Inferior parietal cortex (tissue), 1 donor: ENCODE data around the gene INTS14.

Experiments
- DNase-seq: peaks from one replicate; pipeline ENCODE4 v3.0.0-alpha.2; 2016; ENCODE audit errors: extremely low spot score

The INTS14 gene

GRCh38 chr15:65610871-65611718 lies at the start of gene INTS14:
TSS of gene INTS14 (minus strand) at chr15:65611131. CDS start at chr15:65607380, 3,751 bp downstream.
- DNase-seq = peak; percentile 95

DNA sequence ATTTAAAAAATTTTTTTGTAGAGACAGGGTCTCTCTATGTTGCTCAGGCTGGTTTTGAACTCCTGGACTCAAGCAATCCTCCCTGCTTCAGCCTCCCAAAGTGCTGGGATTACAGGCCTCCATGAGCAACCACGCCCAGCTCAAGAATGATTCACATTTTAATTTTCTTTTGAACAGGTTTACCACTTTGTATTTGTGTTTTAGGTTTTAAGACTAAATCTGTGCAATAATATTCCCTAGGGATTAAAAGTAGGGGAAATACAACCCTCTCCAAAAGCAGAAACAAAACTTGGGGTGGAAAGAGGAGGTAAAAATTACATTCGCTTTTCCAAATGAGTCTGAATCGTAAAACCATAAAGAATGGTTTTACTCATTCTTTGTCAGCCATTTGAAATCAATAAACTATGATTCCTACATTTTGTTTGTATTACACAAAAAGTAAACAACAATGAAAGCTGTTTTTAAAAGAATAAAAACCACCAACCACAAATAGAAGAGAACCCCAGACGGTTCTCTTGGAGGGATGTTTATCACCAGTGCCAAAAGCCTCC lies 48.6 kb upstream of the INTS14 start:
- DNase-seq = no peak

DNA sequence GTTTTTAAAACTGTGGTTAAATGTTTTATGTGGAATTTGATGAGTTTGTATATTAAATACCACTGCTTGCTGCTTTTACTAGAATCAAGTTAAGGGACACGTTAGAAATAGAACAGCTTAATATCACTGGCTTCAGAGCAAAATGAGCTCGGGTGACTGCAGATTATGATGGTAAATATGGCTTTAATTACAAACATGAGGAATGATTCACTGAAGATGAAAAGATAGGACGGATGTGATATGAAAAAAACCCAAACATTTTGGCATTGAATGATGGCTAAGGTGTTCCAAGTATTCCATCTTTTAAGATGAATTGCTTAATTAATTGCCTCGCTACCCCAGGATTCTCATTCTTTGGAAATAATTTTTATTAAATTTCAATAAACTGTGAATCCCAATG lies 44.5 kb upstream of the INTS14 start:
- no peak for DNase-seq

GRCh38 chr15:65655026-65655425 lies 44.1 kb upstream of the INTS14 start:
- DNase-seq = no peak

DNA sequence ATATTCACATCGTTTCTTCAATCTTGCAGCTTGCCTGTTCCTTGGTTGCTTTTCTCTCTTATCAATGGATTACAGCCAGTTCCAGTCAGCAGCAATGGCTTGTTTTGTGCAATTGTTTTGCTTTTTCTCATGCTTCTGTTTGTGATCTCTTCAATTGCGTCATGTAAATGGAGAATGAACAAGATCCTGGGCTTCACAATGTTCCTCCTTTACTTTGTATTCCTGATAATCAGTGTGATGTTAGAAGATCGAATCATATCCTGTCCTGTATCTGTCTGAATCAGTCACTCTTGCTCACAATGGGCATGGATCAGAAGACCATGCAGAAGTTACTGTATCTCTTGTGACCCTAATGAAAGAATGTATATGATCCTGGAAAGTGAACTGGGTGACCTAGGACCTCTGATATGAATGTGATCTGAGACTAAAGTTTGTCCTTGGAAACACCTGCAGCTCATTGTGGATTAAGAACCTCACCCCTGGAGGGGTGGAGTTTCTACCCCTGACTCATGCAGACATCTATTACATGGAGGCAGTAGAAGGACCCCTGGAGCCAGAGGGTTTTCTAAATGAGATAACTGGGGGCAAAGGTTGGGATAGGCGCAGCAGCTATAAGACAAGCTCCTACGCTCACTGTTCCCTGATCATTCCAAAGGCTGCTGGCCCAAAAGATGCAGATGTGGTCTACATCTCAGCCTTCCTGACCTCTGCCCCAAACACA lies 43.0 kb upstream of the INTS14 start:
- no peak for DNase-seq

GRCh38 chr15:65653341-65653740 lies 42.4 kb upstream of the INTS14 start:
- DNase-seq = no peak

DNA sequence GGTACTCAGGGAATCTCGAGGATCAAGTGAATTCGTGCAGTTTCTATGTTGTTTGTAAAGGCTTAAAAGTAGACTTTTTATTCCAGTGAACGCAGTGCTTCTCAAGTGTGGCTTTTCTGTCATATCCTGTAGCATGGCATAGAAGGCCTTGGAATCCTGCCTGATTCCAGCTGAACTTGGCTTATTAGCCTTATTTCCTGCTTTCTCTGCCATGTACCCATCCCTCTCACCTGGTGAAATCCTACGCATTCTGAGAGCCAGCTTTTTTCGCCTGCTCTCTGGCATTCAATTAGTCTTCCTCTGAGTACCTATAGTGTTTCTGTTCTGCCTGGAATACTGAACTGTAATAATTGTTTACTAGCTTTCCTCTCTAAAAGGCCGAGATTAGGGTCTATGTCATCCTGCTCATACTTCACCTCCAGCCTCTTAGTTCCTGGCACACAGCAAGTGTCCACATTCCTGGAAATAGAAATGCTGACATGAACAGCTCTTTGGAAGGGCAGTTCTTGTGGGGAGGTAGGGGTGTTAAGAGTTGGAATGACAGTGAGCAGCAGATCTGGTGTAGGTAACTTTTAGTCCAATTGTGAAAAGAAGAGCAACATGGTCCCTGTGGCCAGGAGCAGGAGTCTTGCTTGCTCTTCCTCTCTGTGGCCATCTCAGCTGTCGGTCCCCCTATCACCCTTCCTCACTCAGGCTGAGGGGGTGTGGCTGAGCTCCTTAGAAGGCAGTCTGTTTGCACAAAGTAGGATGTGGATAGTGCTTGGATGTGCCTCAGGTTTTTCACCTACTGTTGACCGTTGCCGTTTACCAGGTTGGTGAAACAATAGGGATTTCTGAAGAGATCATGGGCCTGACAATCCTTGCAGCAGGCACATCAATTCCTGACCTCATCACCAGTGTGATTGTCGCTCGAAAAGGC lies 41.2 kb upstream of the INTS14 start:
- no peak for DNase-seq

DNA sequence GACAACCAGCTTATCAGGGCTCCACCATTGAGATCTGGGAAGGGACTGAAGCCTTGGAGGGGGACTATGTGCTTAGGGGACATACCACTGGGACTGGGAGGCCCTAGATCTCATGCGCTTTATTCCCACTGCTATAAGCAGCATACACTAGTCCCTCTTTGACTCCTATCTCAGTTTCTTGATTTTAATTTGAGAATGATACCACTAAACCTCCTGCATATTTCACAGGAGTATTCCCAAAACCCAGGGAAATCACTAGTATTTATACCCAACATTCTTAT lies 40.1 kb upstream of the INTS14 start:
- DNase-seq = no peak

- DNase-seq = no peak
Observed at GRCh38 chr15:65650312-65651041, 39.5 kb upstream of the INTS14 start.

- DNase-seq = no peak
Observed at GRCh38 chr15:65646486-65646885, 35.6 kb upstream of the INTS14 start.

DNA sequence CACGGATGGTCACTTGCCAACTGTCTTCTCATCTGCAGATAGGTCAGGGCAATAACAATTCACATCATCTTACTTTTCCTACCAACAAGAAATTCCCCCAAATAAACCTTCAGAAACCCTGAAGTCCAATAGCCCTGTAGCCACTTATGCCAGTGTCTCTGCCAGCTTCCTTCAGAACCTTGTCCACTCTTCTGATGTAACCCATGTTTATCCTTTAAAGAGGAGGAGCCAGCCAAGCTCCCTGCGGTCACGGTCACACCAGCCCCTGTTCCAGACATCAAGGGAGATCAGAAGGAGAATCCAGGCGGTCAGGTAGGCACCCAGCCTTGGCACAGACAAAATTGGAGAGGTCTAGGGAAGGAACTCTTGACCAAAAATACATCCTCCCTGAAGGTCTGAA lies 34.5 kb upstream of the INTS14 start:
- DNase-seq = no peak

- DNase-seq = no peak
Observed at GRCh38 chr15:65644282-65644681, 33.4 kb upstream of the INTS14 start.

DNA sequence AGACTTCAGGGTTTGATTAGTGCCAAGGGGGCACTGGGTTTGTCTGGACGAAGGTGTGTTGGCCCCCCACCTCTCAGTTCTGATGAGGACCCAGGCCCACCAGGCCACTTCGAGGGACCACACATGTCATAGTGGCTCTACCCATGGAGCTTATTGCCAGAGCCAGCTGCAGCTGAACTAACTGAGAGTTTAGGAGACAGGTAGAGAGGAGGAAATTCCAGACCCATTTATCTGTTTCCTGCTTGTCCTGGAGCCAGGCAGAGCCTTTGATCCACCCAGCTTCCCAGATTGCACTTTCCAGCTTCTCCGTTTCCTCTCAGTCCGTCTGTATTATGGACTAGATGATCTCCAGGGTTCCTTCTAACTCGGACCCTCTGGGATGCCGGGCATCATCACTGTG lies 31.7 kb upstream of the INTS14 start:
- no peak for DNase-seq

- DNase-seq = no peak
Observed at GRCh38 chr15:65641768-65642475, 31.0 kb upstream of the INTS14 start.

GRCh38 chr15:65639509-65639908 lies 28.6 kb upstream of the INTS14 start:
- DNase-seq = no peak

GRCh38 chr15:65638681-65639089 lies 27.8 kb upstream of the INTS14 start:
- peak; percentile 93 for DNase-seq

GRCh38 chr15:65638109-65638508 lies 27.2 kb upstream of the INTS14 start:
- no peak for DNase-seq

- DNase-seq = no peak
Observed at GRCh38 chr15:65634356-65634755, 23.4 kb upstream of the INTS14 start.

DNA sequence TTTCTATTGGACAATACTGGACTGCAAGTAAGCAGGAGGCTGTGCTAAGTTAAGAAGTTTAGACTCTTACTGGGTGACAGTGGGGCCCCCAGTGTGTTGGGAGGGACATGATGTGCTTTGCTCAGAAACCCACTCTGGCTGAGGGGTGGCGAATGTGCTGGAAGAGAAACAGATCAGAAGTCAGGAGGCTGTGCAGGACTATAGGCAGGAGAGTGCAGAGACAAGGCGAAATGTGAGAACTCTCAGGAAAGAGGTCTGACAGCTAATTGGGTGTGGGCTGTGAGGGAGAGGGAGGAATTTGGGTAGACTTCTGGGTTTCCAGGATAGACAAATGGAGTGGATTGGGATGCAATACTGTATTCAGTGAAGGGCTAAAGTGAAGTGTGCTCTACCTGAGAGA lies 22.8 kb upstream of the INTS14 start:
- no peak for DNase-seq

DNA sequence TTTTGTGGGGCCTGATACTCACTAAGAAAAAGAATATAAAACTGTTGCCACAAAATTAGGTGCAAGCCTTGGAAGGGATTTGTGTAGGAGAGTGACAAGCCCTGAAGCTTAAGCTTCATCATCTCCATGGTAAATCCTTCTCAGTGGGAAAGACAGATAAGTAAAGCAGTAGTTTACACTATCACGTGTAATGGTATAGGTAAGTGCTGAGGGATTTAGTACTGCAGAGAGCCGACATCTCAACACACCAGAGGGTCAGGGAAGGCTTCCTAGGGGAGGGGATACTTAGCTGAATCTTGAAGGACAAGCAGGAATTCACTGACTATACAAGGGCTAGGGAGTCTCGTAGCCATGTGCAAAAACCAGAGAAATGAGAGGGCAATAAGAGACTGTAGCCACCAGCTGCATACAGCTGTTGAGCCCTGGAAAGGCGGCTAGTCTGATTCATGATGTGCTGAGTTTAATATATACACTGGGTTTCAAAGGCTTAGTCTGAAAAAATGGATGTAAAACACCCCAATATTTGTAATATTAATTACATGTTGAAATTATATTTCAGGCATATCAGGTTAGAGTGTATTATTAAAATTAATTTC lies 21.9 kb upstream of the INTS14 start:
- no peak for DNase-seq
